ENCODE measurements around the gene MEPCE.

Gene MEPCE

GRCh38 chr7:100478958-100479660 is 49.5 kb downstream of the MEPCE start, which contains the start of gene TSC22D4:
TSC22D4 (minus strand) TSS chr7:100479214; CDS start chr7:100478038, 1,176 bp downstream.
- H3K4me3 ChIP-seq (ENCODE audit: low read depth, low read length), result peak within 1 kb of the TSS; percentile 64
- DNase-seq (ENCODE audit: low read depth), result peak; percentile 96
- TF ChIP-seq, protein P1, sequence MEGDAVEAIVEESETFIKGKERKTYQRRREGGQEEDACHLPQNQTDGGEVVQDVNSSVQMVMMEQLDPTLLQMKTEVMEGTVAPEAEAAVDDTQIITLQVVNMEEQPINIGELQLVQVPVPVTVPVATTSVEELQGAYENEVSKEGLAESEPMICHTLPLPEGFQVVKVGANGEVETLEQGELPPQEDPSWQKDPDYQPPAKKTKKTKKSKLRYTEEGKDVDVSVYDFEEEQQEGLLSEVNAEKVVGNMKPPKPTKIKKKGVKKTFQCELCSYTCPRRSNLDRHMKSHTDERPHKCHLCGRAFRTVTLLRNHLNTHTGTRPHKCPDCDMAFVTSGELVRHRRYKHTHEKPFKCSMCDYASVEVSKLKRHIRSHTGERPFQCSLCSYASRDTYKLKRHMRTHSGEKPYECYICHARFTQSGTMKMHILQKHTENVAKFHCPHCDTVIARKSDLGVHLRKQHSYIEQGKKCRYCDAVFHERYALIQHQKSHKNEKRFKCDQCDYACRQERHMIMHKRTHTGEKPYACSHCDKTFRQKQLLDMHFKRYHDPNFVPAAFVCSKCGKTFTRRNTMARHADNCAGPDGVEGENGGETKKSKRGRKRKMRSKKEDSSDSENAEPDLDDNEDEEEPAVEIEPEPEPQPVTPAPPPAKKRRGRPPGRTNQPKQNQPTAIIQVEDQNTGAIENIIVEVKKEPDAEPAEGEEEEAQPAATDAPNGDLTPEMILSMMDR (IDR thresholded peaks at IDR 0.05; ENCODE audit: insufficient read depth, low read depth, low read length, missing control alignments), result no peak

- TF ChIP-seq, protein P1 (IDR thresholded peaks at IDR 0.05; ENCODE audit: insufficient read depth, low read depth, low read length, missing control alignments), result no peak
- H3K4me3 ChIP-seq (ENCODE audit: low read depth, low read length), result no peak overlapping the region
- no peak for DNase-seq (ENCODE audit: low read depth)
Observed at GRCh38 chr7:100481466-100481865, 51.8 kb downstream of the MEPCE start.

DNA sequence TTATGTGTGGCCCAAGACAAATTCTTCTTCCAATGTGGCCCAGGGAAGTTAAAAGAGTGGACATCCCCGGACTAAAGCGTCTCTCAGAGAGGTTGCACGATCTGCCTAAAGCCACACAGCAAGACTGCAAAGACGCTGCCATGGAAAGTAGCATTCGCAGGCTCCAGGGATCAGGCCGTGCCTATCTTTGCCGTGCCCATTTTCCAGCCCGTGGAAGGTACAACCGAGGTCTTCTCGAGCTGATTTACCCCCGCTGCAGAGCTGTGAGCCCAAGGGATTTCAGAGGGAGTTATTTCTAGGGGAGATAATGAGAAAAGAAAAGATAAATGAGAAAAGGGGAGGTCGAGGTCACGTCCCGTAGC is 53.1 kb downstream of the MEPCE start:
- peak overlapping the region; percentile 46 for H3K4me3 ChIP-seq (ENCODE audit: low read depth, low read length)

DNA sequence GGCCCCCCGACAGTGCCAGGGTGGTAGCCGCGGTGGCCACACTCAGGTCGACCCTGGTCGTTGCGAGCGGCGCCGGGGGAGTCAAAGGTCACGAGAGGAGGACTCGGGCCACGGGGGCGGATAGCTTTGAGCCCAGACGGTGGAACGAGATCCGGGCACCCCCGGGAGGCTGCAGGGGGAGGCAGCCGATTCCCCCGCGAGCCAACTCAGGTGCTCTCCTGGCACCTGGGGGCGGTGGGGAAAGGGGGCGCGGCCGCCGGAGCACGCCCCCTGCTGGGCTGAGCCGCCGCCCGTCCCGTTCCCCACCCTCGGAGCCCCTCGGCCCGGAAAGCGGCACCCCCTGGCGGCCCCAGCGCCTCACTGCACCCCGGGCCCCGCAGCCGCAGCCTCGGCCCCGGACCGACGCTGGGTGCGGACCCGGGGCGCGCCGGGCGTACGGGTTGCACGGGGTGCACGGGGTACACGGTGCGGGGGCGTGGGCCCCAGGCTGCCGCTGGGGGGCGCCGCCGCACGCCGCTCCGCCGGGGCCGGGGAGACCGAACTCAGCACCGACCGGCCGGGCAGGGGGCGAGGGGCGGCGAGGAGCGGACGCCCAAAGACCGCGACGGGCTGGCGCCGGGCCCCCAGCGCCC is 53.6 kb downstream of the MEPCE start:
- peak overlapping the region; percentile 46 for H3K4me3 ChIP-seq (ENCODE audit: low read depth, low read length)

More for the DNA sequence above, 53.1 kb downstream of the MEPCE start:
- TF ChIP-seq, protein P1 (IDR thresholded peaks at IDR 0.05; ENCODE audit: insufficient read depth, low read depth, low read length, missing control alignments), result no peak
- DNase-seq (ENCODE audit: low read depth), result no peak

More for the DNA sequence above, 53.6 kb downstream of the MEPCE start:
- peak; percentile 82 for DNase-seq (ENCODE audit: low read depth)
- TF ChIP-seq, protein P1 (IDR thresholded peaks at IDR 0.05; ENCODE audit: insufficient read depth, low read depth, low read length, missing control alignments), result peak; percentile 92

Measured in GM12865 (cell line).